ENCODE results near the gene ZC3H13. TPM values are rescaled to one million over a fixed set of nuclear protein-coding genes. Genes with fewer than 3 reads are reported as not detected.

Gene ZC3H13
- total RNA-seq, 1 donor from 2014 or later, result 11.1 TPM

DNA sequence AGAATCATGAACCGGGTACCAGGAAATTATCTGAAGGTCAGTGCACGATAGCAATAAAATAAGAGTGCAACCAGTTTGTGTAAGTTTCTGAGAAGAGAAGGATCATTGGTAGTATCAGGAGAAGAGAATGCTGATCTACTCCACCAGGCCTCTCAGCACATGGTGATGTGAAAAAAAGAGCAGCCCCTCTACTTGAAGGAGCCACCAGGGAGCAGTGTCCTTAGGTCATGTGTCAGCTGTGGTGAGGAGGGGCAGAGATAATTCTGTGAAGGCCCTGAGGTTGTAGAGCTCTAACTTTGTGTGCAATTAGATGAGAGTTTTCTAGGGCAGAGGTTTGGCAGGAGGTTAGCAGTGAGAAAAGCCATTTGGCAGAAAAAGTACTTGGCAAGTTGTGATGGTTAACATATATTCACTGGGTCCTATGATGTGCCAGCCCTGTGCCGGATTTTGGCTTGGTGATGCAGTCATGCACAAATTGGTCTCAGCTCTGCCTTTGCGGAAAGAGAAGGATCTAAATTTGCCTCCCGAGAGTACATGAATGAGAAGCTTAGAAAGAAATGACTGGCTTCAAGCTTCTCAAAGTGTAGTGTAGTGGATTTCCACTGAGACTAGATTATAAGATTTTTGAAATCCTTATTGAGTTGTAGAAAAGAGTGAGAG lies 19.2 kb upstream of the ZC3H13 start:
- DNase-seq (ENCODE audit: low read depth, low spot score), result no peak

DNA sequence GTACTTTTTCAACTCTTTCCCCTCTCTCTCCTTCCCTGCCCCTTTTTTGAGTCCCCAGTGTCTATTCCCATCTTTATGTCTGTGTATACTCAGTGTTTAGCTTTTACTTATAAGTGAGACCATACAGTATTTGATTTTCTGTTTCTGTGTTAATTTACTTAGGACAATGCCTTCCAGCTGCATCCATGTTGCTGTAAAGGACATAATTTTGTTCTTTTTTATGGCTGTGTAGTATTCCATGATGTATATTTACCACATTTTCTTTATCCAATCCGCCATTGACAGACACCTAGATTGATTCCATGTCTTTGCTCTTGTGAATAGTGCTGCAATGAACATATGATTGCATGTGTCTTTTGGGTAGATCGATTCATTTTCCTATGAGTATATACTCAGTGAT lies 10.7 kb upstream of the ZC3H13 start:
- no peak for DNase-seq (ENCODE audit: low read depth, low spot score)

DNA sequence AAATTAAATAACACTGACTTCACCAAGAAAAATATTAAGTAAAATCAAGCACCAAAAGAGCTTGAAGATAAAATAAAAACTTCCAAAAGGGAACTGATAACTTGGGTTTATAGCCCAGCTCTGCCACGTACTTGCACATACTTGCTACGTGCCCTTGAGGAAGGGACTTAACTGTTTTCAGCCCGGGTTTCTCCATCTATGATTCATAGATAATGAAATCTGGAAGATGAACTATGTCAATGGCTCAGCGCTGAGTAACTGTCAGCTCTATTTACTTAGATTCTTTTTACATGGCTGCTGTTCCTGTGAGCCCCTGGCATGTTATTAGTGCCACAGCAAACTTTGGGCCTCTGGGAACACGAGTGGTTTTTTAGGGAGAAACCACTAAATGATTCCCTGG lies 9.6 kb upstream of the ZC3H13 start:
- DNase-seq (ENCODE audit: low read depth, low spot score), result no peak

DNA sequence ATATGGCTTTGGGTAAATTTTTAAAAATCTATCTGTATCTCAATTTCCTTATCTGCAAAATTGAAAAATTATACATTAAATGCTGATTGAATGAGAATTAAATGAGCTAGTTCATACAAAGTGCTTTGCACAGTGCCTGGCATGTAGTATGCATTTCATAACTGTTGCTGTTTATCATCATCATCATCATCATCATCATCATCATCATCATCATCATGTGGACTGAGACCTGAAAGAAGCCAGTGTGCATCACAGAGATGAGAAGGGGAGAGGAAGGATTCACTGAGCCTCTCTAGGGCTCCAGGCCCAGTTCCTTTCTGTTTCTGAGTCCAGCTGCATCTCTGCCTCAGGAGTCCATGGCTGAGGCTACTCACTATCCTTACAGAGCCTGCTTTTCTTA lies 6.9 kb upstream of the ZC3H13 start:
- no peak for DNase-seq (ENCODE audit: low read depth, low spot score)

DNA sequence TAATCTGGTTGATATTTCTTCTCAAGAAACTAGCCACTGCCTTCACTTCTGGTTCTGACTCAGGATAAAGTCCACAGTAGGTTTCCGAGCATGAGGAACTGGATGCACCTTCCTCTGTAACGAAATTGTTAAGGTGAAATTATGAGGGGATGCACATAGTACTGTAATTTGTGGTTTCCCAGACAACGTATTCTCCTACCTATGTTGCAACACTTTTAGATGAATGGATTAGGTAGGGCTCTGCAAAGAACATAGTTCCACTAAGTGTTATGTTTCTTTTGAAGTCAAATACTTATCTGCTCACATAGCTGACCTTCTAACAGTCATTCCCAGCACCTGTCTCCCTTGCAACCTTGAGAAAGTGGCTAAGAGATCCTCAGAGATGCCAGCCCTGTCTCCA lies 5.7 kb upstream of the ZC3H13 start:
- DNase-seq (ENCODE audit: low read depth, low spot score), result no peak

DNA sequence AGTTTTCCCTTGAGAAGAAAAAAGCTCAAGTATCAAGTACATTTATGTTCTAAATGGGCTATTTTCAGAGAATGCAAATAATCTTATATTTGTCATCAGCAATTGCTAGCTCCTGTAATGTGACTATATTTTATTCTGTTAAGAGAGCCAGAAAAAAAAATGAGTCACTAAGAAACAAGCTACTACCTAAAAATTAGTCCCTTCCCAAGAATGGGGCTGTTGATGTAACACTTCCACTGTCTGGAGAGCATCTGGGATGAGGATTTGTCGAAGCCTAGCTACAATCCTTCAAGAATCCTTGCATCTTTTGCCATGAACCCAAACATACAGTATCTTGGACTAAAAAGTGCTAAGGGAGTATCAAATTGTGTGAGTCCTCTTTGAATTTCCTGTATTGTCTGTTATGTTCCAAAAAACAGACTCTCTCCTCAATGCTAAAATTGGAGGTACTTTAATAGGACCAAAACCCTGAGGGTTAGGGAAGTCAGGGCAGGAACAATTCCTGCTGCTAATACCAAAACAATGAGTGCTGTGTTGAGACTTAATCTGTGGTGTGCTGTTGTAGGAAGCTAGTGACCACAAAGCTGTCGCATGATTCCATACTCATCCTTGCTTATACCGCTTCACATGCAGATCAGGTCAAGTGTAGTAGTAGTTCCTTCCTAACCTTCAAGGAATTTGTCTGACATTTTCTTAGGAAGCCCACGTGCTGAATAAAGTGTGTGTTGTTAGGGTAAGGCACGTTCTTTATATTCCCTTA lies 4.9 kb upstream of the ZC3H13 start:
- no peak for DNase-seq (ENCODE audit: low read depth, low spot score)

DNA sequence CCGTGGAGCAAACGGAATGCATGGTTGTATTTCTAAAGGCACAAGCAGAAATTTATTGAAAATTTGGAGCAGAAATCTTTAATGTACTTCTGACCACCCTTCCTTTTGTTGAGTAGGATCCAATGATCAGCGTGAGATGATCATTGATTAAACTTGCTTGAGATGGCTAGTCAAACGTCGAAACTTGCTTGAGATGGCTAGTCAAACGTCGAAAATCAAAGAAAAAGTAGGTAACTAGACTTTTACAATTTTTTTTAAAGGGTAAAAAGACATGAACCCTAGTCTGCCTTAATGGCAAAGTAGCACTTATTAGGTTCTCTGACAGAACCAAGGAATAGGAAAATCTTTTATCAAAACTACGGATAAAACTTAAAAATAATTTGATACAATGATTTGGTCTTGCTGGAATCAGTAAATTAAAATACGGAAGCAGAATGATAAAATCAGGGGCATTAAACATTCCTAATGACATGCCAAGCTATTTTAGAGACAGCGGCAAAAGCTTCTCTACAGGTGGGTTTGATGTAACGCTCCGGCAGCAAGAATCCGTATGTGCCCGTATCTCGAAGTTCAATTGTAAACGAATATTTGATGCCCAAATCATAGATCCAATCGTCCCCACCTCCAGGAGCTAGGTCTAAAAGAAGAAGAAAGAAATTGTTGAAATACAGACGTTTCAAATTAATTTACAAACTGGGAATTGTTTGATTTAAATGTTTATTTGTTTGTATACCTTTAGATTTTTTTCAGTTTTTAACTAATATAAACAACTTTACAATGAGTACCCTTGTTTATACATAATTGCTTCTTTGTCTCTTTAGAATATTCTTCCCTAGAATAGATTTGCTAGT lies 841 bp upstream of the ZC3H13 start:
- DNase-seq (ENCODE audit: low read depth, low spot score), result no peak

DNA sequence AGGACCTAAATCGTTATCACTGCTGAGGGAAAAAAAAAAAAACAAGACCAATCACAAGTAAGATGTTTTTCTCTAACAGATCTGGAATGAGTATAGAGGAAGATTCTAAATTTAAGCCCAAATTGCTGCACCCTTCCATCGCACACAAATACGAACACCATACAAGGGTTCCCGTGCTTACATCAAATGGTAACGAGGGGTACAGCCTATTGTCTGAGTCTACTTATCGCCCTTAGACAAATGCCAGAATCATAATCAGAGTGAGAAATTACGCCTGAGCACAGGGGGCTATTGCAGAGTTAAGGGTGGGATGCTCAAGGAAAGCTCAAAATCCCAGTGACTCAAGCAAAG lies 603 bp downstream of the ZC3H13 start:
- no peak for DNase-seq (ENCODE audit: low read depth, low spot score)

DNA sequence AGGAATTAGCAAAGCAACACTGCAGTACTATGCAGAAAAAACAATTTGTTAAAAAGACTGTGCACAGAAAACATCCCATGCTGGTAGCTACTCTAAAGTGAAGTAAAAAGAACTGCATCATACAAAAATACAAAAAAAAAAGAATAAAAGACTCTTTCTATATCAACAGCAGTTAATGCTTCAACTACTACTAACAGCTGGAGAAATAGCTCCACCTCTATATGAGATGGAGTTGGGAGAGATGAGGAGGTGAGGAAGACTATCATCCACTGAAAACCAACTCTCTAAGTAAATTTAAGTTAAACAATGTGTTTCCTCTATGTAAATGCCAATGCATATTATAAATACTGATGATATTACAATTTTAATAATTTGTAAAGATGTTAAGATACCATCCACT lies 1.8 kb downstream of the ZC3H13 start:
- DNase-seq (ENCODE audit: low read depth, low spot score), result no peak

DNA sequence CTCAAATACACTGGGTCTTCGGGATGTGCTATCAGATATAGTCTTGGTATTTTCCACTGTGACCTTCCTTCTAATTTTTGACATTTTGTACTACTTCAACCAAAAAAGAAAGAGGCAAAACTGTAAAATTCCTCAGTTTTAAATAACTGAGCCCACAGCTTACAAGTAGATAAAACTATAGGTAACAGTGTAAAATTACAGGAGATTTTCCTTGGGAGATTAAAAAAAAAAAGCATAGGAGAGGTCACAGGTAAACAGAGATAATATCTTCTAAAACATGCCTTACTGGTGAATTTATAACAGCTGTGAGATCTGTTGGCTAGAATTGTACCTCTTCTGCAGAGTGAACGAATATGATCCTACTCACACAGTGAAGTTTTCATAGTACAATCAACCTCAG lies 7.1 kb downstream of the ZC3H13 start:
- DNase-seq (ENCODE audit: low read depth, low spot score), result no peak

DNA sequence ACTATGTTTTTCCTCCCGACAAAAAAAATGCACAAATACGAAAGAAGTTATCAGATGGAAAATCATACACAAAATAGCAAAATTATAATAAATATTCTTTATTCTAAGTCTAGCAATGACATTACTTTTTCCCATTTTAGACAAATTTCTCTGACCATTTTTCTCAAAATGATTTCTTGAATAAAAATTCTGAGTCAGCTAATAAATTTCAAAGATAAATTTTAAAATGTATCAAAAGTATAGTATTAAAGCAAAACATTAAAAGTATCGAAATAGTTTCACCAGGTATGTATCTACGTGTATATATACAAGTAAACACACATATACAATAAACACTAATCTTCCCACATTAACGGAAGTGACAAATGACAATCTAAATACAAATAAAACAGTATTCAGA lies 8.9 kb downstream of the ZC3H13 start:
- DNase-seq (ENCODE audit: low read depth, low spot score), result no peak

DNA sequence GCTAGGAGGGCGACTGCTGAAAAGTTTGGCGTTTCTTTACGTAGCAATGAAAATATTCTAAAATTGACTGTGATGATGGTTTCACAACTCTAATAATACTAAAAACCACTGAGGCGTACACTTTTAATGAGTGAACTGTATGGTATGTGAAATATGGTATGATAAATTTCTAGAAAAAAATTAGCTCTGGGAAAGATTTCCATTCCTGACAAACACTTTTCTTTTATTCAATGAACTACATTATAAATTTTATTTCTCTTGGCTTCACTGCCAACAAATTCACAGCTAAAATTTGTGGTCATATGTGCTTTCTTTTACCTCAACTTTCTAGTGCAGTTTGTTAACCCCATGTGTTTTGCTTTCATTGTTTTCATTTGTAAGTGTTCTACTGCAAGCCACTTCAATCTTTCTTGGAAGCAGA lies 11.1 kb downstream of the ZC3H13 start:
- DNase-seq (ENCODE audit: low read depth, low spot score), result no peak

DNA sequence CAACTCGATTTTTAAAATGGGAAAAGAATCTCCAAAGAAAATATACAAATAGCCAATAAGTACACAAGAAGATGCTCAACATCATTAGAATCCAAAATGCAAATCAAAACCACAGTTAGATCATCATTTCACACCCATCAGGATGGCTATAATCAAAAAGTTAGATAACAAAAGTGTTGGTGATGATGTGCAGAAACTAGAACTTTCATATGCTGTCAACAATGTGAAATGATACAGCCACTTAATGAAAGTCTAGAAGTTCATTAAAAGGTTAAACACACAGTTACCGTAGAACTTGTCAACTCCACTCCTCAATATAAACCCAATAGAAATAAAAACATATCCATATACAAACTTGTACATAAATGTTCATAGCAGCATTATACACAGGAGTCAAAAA lies 11.8 kb downstream of the ZC3H13 start:
- no peak for DNase-seq (ENCODE audit: low read depth, low spot score)

DNA sequence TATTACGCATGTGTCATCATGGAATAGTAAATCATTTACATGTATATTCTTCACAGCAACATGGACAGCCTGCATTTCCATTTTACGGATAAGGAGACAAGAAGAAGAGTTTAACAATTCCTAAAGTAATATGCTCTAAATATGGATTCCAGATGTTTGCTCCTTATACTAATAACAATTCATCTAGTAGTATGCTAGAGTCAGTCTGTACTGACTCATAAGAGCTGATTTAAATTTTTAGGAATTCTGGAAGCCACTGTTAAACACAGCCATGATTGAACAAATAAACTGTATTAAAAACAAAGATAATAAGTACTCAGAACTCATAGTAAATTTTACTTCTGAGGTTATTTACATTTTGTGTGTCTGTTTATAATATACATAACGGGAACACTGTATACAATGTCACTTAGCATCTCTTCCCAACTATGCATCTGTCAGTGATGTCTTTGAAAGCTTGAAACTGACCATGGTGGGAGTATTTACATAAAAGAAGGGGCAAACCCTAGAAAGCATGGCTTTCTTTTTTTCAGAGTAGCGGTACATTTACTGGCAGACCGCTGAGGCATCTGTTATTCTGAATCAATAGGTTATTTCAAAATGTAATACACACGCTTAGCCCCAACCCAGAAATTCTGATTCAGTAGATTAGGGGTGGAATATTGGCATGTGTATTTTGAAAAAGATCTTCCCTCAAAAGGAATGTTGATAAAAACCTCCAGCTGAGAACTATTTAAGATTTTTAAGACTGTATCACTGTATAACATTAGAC lies 12.9 kb downstream of the ZC3H13 start:
- no peak for DNase-seq (ENCODE audit: low read depth, low spot score)

DNA sequence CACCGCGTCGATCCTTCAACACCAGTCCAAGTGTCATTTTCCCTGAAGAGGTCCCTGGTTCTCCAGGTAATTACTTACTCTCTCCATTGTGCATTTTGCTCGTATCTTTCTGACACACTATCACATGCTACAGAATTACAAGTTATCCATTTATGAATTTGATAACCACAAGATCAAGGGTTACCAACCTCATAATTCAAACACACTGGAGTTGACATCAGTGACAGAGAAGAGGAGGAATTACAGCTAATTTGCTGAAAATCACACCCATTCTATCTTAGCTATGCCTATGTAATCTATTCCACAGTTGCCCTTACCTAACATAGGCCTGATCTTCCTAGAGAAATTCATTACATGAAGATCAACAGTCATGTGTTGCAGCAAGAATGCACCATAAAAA lies 14.2 kb downstream of the ZC3H13 start:
- DNase-seq (ENCODE audit: low read depth, low spot score), result no peak

DNA sequence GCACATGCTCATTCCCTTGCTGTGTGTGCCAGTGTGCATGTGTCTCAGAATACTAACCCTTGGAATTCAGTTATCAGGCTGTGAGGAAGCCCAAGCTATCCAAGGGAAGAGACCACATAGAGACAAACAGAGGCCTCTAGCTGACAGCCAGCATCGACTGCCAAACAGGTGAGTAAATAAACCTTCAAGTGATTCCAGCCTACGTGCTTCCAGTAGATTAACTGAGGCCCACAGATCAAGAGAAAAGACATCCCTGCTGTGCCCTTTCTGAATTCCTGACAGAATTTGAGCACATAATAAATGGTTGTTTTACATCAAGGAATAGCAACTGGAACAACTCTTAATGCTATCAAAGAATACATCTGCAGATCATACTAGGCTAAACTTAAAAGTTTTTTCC lies 17.5 kb downstream of the ZC3H13 start:
- no peak for DNase-seq (ENCODE audit: low read depth, low spot score)

DNA sequence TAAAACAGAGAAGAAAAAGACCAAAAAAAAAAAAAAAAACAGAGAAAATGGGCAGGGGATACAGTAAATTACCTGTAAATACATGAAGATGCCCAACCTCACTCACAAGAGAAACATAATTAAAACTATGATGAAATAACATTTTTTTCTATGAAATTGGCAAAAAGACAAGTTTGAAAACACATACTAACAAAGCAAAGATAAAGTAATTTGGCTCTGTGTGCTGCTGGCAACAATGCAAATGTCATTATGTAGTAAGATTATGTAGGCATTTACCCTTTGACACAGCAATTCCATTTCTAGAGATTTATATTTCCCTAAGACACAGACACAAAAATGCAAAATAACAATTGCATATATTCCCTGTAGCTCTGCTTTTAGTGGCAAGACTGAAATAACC lies 20.2 kb downstream of the ZC3H13 start:
- no peak for DNase-seq (ENCODE audit: low read depth, low spot score)

DNA sequence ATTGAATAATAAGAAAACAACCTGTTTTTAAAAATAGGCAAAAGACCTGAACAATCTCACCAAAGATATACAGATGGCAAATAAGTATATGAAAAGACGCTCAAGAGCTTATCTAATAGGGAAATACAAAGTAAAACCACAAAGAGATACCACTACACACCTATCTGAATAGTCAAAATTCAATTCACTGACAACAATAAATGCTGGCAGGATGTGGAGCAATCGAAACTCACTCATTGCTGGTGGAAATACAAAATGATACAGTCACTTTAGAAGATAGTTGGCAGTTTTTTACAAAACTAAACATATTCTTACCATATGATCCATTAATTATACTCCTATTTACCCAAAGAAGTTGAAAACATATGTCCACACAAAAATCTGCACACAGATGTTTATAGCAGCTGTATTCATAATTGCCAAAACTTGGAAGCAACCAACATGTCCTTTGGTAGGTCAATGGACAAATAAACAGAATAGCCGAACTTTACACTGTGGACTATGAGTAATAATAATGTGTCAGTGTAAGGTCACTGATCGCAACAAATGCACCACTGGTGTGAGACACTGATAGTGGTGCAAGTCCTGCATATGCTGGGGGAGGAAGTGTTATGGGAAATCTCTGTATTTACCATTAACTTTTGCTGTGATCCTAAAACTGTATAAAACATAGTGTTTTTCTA lies 20.8 kb downstream of the ZC3H13 start:
- DNase-seq (ENCODE audit: low read depth, low spot score), result no peak

DNA sequence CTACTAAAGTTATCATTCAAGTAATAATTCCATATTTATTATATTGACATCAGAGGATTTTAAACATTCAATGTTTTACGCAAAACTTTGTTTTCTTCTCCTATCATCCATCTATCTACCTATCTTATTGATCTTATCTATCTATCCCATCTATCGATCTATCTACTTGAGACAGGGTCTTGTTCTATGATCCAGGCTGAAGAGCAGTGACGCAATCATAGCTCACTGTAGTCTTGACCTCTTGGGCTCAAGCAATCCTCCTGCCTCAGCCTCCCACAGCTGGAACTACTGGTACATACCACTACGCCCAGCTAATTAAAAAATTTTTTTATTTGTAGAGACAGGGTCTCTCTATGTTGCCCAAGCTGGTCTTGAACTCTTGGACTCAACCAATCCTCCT lies 27.4 kb downstream of the ZC3H13 start:
- DNase-seq (ENCODE audit: low read depth, low spot score), result no peak

DNA sequence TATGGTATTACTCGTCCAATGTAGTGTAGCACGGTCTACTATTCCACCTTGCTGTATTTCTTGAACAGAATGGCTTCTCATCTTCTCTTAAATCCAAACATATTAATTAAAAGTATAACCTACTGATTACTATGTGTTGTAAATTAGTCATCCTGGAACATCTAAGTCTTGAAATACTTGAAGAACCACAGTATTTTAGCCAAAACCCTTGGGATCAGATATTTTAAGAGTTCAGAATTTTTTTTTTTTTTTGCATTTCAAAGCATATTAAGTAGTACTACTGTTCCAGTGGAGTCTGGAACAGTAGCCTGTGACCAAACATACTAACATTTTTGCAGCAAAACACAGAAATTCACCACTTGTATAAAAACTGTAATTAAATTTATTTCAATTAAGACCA lies 30.1 kb downstream of the ZC3H13 start:
- DNase-seq (ENCODE audit: low read depth, low spot score), result no peak

DNA sequence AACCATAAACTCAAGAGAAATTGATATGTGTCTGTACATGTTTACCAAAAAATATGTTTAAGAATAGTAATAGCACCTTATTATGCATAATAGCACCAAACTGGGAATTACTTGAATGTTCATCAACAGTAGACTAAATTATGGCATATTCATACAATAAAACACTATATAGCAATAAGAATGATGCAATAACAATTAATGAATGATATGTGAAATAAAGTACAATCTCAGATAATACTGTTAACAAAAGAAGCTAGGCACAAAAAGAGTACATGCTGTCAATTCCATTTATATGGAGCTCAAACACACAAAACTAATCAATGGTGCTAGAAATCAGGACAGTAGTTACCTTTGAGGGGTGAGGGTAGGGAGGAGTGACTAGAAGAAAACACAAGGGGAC lies 36.3 kb downstream of the ZC3H13 start:
- DNase-seq (ENCODE audit: low read depth, low spot score), result no peak

Measured in pulmonary artery endothelial cell (primary cell).